Measurements from ENCODE around the gene PFDN1. TPM values are rescaled to one million over a fixed set of nuclear protein-coding genes. Genes with fewer than 3 reads are reported as not detected.

PFDN1 gene
- total RNA-seq, 1 experiment from 2014 or later: 48.9 TPM

DNA sequence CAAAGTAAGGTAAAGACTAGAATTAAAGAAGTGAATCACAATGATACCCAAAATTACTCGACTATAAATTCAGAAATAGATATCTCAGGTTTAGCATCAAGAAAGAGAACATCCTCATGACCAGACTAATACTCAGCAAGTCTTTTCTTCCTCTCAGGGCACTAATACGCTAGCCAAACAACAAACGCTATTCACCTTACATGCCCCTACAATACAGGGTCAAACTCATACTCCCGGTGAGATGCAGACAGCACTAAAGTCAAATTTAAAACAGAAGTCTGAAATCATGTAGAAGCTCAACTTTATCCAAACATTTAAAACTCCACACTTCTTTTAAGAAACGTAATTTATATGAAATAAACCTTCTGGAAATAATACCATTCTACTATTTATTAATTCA is 5.6 kb downstream of the PFDN1 start (continued):
- TF ChIP-seq, protein P1, sequence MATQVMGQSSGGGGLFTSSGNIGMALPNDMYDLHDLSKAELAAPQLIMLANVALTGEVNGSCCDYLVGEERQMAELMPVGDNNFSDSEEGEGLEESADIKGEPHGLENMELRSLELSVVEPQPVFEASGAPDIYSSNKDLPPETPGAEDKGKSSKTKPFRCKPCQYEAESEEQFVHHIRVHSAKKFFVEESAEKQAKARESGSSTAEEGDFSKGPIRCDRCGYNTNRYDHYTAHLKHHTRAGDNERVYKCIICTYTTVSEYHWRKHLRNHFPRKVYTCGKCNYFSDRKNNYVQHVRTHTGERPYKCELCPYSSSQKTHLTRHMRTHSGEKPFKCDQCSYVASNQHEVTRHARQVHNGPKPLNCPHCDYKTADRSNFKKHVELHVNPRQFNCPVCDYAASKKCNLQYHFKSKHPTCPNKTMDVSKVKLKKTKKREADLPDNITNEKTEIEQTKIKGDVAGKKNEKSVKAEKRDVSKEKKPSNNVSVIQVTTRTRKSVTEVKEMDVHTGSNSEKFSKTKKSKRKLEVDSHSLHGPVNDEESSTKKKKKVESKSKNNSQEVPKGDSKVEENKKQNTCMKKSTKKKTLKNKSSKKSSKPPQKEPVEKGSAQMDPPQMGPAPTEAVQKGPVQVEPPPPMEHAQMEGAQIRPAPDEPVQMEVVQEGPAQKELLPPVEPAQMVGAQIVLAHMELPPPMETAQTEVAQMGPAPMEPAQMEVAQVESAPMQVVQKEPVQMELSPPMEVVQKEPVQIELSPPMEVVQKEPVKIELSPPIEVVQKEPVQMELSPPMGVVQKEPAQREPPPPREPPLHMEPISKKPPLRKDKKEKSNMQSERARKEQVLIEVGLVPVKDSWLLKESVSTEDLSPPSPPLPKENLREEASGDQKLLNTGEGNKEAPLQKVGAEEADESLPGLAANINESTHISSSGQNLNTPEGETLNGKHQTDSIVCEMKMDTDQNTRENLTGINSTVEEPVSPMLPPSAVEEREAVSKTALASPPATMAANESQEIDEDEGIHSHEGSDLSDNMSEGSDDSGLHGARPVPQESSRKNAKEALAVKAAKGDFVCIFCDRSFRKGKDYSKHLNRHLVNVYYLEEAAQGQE (IDR thresholded peaks at IDR 0.05; ENCODE audit: low read depth): no peak

DNA sequence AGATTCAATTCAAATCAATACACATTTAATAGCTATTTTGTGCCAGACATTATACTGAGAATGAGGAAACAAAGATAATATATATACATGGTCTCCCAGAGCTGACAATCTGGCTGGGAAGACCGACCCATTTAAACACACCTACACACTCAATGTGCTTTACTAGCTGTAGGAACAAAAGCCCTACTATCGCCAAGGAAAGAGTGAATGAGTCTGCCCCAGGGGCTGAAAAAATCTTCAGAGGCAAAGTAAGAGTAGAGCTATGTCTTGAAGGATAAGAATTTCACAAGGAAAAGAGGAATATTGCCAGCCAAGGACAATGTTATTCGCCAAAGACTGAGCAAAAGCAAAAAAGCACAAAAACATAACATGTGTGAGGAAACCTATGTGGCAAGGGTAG is 6.6 kb downstream of the PFDN1 start:
- no TSS peak for BruUV-seq (replicated peaks)
- intact Hi-C loops (cut with micrococcal nuclease): no loop called here
- Histone ChIP-seq H3K36me3 (ENCODE audit: control insufficient read depth in 1 of 2, insufficient read depth in 2 of 2, low read length in 2 of 2) (peaks cover 0 to 2% of the 10 kb centered on the region in 2 experiments; a peak in 1 of 4 replicates), H3K4me2 (ENCODE audit: low read length) (no peak overlapping the region), H3K9me2 (ENCODE audit: insufficient read depth) (no peaks in the 10 kb centered on the region), H3K9me3 (ENCODE audit: control insufficient read depth in 1 of 2, insufficient read depth in 1 of 2, low read depth in 1 of 2, low read length in 2 of 2) (no peaks in the 10 kb centered on the region), H3K4me3 (replicated peaks in 1 of 2; ENCODE audit: low read depth in 1 of 2, low read length in 2 of 2) (no peak overlapping the region), H3K9ac (ENCODE audit: low read length) (no peak overlapping the region), H3K4me1 (ENCODE audit: control insufficient read depth in 1 of 2, insufficient read depth in 2 of 2, low read length in 2 of 2) (peaks cover 17 to 33% of the 10 kb centered on the region in 2 experiments), H3K27ac (ENCODE audit: low read depth, low read length) (no peak overlapping the region), H2AFZ (ENCODE audit: low read depth, low read length, poor library complexity, severe bottlenecking) (no peak overlapping the region), H3K27me3 (ENCODE audit: insufficient read depth, low read length) (no peaks in the 10 kb centered on the region), H3K79me2 (ENCODE audit: insufficient read depth, low read length) (peaks cover 88% of the 10 kb centered on the region), H4K20me1 (ENCODE audit: insufficient read depth) (peaks cover 10% of the 10 kb centered on the region; the same call in 1 of the 2 replicates)
- CTCF ChIA-PET: interaction anchor here (1.4 kb wide), 1 partner anchor 52 kb away, joined by 3 read pairs; no protein-coding TSS in a partner anchor
- RAD21 ChIA-PET (ENCODE audit: low non-redundant PET in 1 of 2, low total read pairs in 2 of 2, uncharacterized antibody in 2 of 2, unreplicated experiment in 2 of 2): no interaction called here
- DNase-seq (ENCODE audit: low read depth, low spot score): no peak
- no peak for ATAC-seq
- TF ChIP-seq CEBPB (IDR thresholded peaks at IDR 0.05; ENCODE audit: low read depth) (no peak), EZH2phosphoT487 (IDR thresholded peaks at IDR 0.05; ENCODE audit: borderline replicate concordance) (no peak), ZFX (IDR thresholded peaks at IDR 0.05) (no peak), RAD21 (IDR thresholded peaks at IDR 0.05; ENCODE audit: low read depth) (no peak), POLR2A (IDR thresholded peaks at IDR 0.05; ENCODE audit: borderline replicate concordance, extremely low read depth, insufficient read depth, insufficient read length) (no peak), EGR1 (IDR thresholded peaks at IDR 0.05; ENCODE audit: low read depth) (no peak), ZNF274 (IDR thresholded peaks at IDR 0.05; ENCODE audit: low read depth, low read length) (no peak), TCF7L2 (IDR thresholded peaks at IDR 0.05; ENCODE audit: borderline replicate concordance, extremely low read depth, insufficient read depth, insufficient read length) (no peak), SIN3A (IDR thresholded peaks at IDR 0.05; ENCODE audit: low read depth) (no peak), POLR2AphosphoS5 (IDR thresholded peaks at IDR 0.05; ENCODE audit: low read depth, low read length) (no peak)
- TF ChIP-seq, protein P2, sequence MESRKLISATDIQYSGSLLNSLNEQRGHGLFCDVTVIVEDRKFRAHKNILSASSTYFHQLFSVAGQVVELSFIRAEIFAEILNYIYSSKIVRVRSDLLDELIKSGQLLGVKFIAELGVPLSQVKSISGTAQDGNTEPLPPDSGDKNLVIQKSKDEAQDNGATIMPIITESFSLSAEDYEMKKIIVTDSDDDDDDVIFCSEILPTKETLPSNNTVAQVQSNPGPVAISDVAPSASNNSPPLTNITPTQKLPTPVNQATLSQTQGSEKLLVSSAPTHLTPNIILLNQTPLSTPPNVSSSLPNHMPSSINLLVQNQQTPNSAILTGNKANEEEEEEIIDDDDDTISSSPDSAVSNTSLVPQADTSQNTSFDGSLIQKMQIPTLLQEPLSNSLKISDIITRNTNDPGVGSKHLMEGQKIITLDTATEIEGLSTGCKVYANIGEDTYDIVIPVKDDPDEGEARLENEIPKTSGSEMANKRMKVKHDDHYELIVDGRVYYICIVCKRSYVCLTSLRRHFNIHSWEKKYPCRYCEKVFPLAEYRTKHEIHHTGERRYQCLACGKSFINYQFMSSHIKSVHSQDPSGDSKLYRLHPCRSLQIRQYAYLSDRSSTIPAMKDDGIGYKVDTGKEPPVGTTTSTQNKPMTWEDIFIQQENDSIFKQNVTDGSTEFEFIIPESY (IDR thresholded peaks at IDR 0.05; ENCODE audit: extremely low read depth, insufficient replicate concordance, low read length): no peak
- TF ChIP-seq, protein P1 (IDR thresholded peaks at IDR 0.05; ENCODE audit: low read depth): no peak
- TF ChIP-seq, protein P3, sequence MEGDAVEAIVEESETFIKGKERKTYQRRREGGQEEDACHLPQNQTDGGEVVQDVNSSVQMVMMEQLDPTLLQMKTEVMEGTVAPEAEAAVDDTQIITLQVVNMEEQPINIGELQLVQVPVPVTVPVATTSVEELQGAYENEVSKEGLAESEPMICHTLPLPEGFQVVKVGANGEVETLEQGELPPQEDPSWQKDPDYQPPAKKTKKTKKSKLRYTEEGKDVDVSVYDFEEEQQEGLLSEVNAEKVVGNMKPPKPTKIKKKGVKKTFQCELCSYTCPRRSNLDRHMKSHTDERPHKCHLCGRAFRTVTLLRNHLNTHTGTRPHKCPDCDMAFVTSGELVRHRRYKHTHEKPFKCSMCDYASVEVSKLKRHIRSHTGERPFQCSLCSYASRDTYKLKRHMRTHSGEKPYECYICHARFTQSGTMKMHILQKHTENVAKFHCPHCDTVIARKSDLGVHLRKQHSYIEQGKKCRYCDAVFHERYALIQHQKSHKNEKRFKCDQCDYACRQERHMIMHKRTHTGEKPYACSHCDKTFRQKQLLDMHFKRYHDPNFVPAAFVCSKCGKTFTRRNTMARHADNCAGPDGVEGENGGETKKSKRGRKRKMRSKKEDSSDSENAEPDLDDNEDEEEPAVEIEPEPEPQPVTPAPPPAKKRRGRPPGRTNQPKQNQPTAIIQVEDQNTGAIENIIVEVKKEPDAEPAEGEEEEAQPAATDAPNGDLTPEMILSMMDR (IDR thresholded peaks at IDR 0.05 in 2 of 3, conservative IDR thresholded peaks at IDR 0.05 in 1 of 3; ENCODE audit: borderline replicate concordance in 1 of 3, insufficient read depth in 1 of 3, low read depth in 2 of 3, low read length in 2 of 3): no peak
- POLR2A ChIA-PET: no interaction called here
